K562 (cell line): ENCODE measurements around the gene C1QTNF5. TPM values are rescaled to one million over a fixed set of nuclear protein-coding genes. Genes with fewer than 3 reads are reported as not detected.

ENCODE experiments used
- ATF7 ChIP-seq: fragments of 450-650 bp; IDR thresholded peaks from 2 replicates; pipeline ENCODE4 v1.7.1; 2014; ENCODE audit warnings: mild to moderate bottlenecking, moderate library complexity
- BRCA1 ChIP-seq, 2 experiments: fragments of 450-650 bp in 1 of 2; sonication (generic) in 1 of 2; formaldehyde crosslinking in 1 of 2; IDR thresholded peaks; 2 replicates each; pipeline versions ENCODE4 v1.5.0 to v1.6.1; 2017 to 2020; ENCODE audit warnings: mild to moderate bottlenecking in 1 of 2, missing genetic modification reagents in 1 of 2
- HCFC1 ChIP-seq: IDR thresholded peaks from 2 replicates; pipeline ENCODE4 v1.6.1; 2012; ENCODE audit warnings: low read depth, low read length, improper control_type of control experiment
- HIVEP1 ChIP-seq: fragments of 250-450 bp; sonication (Bioruptor Pico); IDR thresholded peaks from 2 replicates; pipeline ENCODE4 v1.4.0; 2020; ENCODE audit warnings: mild to moderate bottlenecking
- JUNB ChIP-seq: fragments of 450-650 bp; formaldehyde crosslinking; conservative IDR thresholded peaks from 2 replicates; pipeline ENCODE4 v1.4.0; 2020; ENCODE audit warnings: mild to moderate bottlenecking
- KDM5B ChIP-seq: fragments of 200-600 bp; sonication (generic); IDR thresholded peaks from 2 replicates; pipeline ENCODE4 v1.6.1; 2012; ENCODE audit warnings: low read depth, mild to moderate bottlenecking, moderate library complexity, low read length, control low read depth, inconsistent platforms; ENCODE audit not compliant: insufficient replicate concordance
- MAFF ChIP-seq: IDR thresholded peaks from 2 replicates; pipeline ENCODE4 v1.6.1; 2012; ENCODE audit warnings: low read length, improper control_type of control experiment
- MCM3 ChIP-seq: fragments of 450-650 bp; IDR thresholded peaks from 2 replicates; pipeline ENCODE4 v1.6.1; 2016
- MEF2A ChIP-seq: IDR thresholded peaks from 2 replicates; pipeline ENCODE4 v1.6.1; 2011; ENCODE audit warnings: low read depth, mild to moderate bottlenecking, low read length, moderate library complexity; ENCODE audit not compliant: control insufficient read depth
- NEUROD1 ChIP-seq: fragments of 150-350 bp; IDR thresholded peaks from 2 replicates; pipeline ENCODE4 v1.6.1; 2014; ENCODE audit warnings: borderline replicate concordance, low read length, low read depth; ENCODE audit not compliant: partially characterized antibody
- NR4A1 ChIP-seq, 2 experiments: fragments of 250-450 bp in 1 of 2; fragments of 450-650 bp in 1 of 2; sonication (Bioruptor Pico) in 1 of 2; IDR thresholded peaks; 2 replicates each; pipeline versions ENCODE4 v1.4.0 to v1.6.1; 2016 to 2020; ENCODE audit warnings: mild to moderate bottlenecking in 2 of 2, missing compliant biosample characterization in 1 of 2, missing genetic modification characterization in 1 of 2, moderate library complexity in 1 of 2
- PRPF4 ChIP-seq: fragments of 200-400 bp; formaldehyde crosslinking; IDR thresholded peaks from one replicate; pipeline ENCODE4 v1.6.1; 2017; ENCODE audit warnings: low read length, low read depth, mild to moderate bottlenecking; ENCODE audit not compliant: insufficient read depth, poor library complexity, severe bottlenecking
- RB1 ChIP-seq: fragments of 450-650 bp; IDR thresholded peaks from 2 replicates; pipeline ENCODE4 v1.6.1; 2017; ENCODE audit warnings: low read depth, mild to moderate bottlenecking
- SIX5 ChIP-seq, 2 experiments: IDR thresholded peaks; 2 replicates each; pipeline ENCODE4 v1.6.1; 2011; ENCODE audit warnings: low read length in 2 of 2, borderline replicate concordance in 1 of 2, low read depth in 1 of 2, mild to moderate bottlenecking in 1 of 2, moderate library complexity in 1 of 2; ENCODE audit not compliant: insufficient read depth in 1 of 2
- ZNF780A ChIP-seq: fragments of 250-450 bp; sonication (Bioruptor Pico); IDR thresholded peaks from 2 replicates; pipeline ENCODE4 v1.5.0; 2021; ENCODE audit warnings: mild to moderate bottlenecking
- polyA plus RNA-seq, 8 experiments: library from polyadenylated mRNA; depleted of rRNA in 4 of 8; stranded (reverse) in 5 of 8; unstranded in 3 of 8; fragments of >200 nt; fragmentation: Nextera tagmentation in 2 of 8; fragmentation: Illumina TruSeq in 1 of 8; extraction: Ambion mirVana in 2 of 8; extraction: Trizol in 1 of 8; gene quantifications; 2 replicates each; pipeline versions ENCODE4 v1.2.1 to v1.2.3, GENCODE V29; 2011 to 2014; ENCODE audit warnings: inconsistent platforms in 1 of 8, missing spikeins in 1 of 8
- total RNA-seq, 7 experiments: library from RNA; depleted of rRNA in 6 of 7; stranded (reverse); fragments of >200 nt in 6 of 7; fragmentation: Illumina TruSeq in 2 of 7; extraction: Trizol in 2 of 7; gene quantifications; 2 replicates each; pipeline versions ENCODE4 v1.2.1 to v1.2.3, GENCODE V29; 2011 to 2021; ENCODE audit warnings: low replicate concordance in 1 of 7
- TF ChIP-seq, protein P1 (sequence below): fragments of 250-450 bp; sonication (Bioruptor Pico); IDR thresholded peaks from 2 replicates; pipeline ENCODE4 v1.5.0; 2021
- TF ChIP-seq, protein P2 (sequence below): conservative IDR thresholded peaks from 2 replicates; pipeline ENCODE4 v1.6.1; 2011; ENCODE audit warnings: low read depth, mild to moderate bottlenecking, low read length; ENCODE audit not compliant: control insufficient read depth
- TF ChIP-seq, protein P3 (sequence below), 3 experiments: fragments of 200-800 bp in 1 of 3; fragments of 250-450 bp in 1 of 3; fragments of 450-650 bp in 1 of 3; sonication (Bioruptor Pico) in 1 of 3; sonication (Bioruptor generic) in 1 of 3; formaldehyde crosslinking in 1 of 3; IDR thresholded peaks; 2 replicates each; pipeline versions ENCODE4 v1.6.1 to v1.8.0; 2016 to 2022; ENCODE audit warnings: mild to moderate bottlenecking in 2 of 3, missing genetic modification characterization in 2 of 3, missing compliant biosample characterization in 1 of 3, moderate library complexity in 1 of 3

The C1QTNF5 gene
- total and polyA plus RNA-seq, 9 of the 15 experiments (the other 6 are each of a cell fraction or from before 2014, with no cell fraction given) = 0.07 to 0.76 (median 0.24) TPM; not detected in 1

DNA sequence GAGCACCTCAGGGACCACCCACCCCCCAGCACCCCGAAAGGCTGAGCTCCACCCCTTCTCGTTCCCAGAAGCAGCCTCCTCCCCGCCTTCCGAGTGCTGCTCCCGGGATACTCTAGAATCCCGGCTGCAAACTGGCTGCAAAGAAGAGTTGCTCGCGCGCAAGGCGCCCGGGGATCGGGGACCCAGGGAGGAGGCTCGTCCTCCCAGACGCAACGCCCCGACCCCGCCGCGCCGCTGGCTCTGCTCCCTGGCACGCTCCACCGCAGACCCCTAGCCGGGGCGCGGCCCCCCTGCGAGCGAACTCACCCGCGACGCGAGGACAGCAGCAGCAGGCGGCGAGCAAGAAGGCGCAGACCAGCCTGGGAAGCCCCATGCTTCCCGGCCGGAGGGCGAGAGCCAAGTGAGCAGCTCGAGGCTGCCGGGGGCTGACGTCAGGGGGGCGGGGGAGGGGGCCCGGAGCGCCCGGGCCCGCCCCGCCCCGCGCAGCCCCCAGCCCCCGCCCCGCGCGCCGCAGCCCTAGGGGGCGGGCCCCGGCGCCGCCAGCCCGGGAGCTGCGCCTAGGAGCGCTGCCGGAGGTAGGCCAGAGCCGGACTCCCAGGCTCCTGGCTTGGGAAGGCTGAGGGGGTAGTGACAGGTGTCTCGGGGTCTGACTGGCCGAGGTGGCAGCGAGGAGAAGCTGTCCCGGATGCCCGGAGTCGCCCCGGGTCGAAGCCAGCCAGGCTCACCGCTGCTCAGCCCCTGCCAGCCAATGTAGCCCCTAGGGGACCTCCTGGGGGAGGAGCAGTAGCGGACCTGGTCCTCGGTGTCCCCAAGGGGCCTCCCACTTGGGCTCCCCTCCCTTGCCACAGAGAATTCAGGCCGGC lies 23.7 kb downstream of the C1QTNF5 start, which contains the start of gene MCAM (continued):
- 0 out of 2 replicates have a peak, but pooled peaks have one; percentile 13 for TF ChIP-seq NR4A1 (CRISPR knock-in tag; IDR thresholded peaks at IDR 0.05)
- TF ChIP-seq NR4A1 (tag; IDR thresholded peaks at IDR 0.05) = no peak
- no peak; the same call in 1 of the 2 replicates for TF ChIP-seq HCFC1
- no peak for TF ChIP-seq BRCA1 (IDR thresholded peaks at IDR 0.05)
- TF ChIP-seq BRCA1 (CRISPR knock-in tag; IDR thresholded peaks at IDR 0.05) = no peak
- TF ChIP-seq, protein P1, sequence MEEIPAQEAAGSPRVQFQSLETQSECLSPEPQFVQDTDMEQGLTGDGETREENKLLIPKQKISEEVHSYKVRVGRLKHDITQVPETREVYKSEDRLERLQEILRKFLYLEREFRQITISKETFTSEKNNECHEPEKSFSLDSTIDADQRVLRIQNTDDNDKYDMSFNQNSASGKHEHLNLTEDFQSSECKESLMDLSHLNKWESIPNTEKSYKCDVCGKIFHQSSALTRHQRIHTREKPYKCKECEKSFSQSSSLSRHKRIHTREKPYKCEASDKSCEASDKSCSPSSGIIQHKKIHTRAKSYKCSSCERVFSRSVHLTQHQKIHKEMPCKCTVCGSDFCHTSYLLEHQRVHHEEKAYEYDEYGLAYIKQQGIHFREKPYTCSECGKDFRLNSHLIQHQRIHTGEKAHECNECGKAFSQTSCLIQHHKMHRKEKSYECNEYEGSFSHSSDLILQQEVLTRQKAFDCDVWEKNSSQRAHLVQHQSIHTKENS (CRISPR knock-in tag) = no peak
- TF ChIP-seq KDM5B = peak; percentile 83
- TF ChIP-seq MAFF = no peak
- TF ChIP-seq, protein P2, sequence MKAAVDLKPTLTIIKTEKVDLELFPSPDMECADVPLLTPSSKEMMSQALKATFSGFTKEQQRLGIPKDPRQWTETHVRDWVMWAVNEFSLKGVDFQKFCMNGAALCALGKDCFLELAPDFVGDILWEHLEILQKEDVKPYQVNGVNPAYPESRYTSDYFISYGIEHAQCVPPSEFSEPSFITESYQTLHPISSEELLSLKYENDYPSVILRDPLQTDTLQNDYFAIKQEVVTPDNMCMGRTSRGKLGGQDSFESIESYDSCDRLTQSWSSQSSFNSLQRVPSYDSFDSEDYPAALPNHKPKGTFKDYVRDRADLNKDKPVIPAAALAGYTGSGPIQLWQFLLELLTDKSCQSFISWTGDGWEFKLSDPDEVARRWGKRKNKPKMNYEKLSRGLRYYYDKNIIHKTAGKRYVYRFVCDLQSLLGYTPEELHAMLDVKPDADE = peak; percentile 58; the same call in 1 of the 2 replicates
- no peak for TF ChIP-seq MCM3
- TF ChIP-seq ATF7 = peak; percentile 63
- peak; percentile 67; the same call in 1 of the 2 replicates for TF ChIP-seq RB1
- no peak for TF ChIP-seq HIVEP1 (CRISPR knock-in tag)
- no peak for TF ChIP-seq MEF2A
- TF ChIP-seq PRPF4 = no peak
- no peak for TF ChIP-seq ZNF780A (CRISPR knock-in tag)
- TF ChIP-seq NEUROD1 = no peak
- no peak for TF ChIP-seq JUNB
- TF ChIP-seq SIX5 (IDR thresholded peaks at IDR 0.05; ENCODE audit: borderline replicate concordance in 1 of 2, insufficient read depth in 1 of 2, low read depth in 1 of 2, low read length in 2 of 2) = no peak
- TF ChIP-seq, protein P3, sequence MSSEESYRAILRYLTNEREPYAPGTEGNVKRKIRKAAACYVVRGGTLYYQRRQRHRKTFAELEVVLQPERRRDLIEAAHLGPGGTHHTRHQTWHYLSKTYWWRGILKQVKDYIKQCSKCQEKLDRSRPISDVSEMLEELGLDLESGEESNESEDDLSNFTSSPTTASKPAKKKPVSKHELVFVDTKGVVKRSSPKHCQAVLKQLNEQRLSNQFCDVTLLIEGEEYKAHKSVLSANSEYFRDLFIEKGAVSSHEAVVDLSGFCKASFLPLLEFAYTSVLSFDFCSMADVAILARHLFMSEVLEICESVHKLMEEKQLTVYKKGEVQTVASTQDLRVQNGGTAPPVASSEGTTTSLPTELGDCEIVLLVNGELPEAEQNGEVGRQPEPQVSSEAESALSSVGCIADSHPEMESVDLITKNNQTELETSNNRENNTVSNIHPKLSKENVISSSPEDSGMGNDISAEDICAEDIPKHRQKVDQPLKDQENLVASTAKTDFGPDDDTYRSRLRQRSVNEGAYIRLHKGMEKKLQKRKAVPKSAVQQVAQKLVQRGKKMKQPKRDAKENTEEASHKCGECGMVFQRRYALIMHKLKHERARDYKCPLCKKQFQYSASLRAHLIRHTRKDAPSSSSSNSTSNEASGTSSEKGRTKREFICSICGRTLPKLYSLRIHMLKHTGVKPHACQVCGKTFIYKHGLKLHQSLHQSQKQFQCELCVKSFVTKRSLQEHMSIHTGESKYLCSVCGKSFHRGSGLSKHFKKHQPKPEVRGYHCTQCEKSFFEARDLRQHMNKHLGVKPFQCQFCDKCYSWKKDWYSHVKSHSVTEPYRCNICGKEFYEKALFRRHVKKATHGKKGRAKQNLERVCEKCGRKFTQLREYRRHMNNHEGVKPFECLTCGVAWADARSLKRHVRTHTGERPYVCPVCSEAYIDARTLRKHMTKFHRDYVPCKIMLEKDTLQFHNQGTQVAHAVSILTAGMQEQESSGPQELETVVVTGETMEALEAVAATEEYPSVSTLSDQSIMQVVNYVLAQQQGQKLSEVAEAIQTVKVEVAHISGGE (CRISPR knock-in tag; IDR thresholded peaks at IDR 0.05) = peak in 1 of 3 experiments; percentile 47; a peak in 2 of 6 replicates
